Heart left ventricle (tissue), 16 donors: Measurements from ENCODE around the gene IL12RB2. TPM values are rescaled to one million over a fixed set of nuclear protein-coding genes. Genes with fewer than 3 reads are reported as not detected.

ENCODE experiments used
- ATAC-seq, 4 donors: fragments of 200-7000 bp; cut with Tn5 transposase; one replicate each; pipeline ENCODE4 v1.9.1; 2020 to 2022; ENCODE audit warnings: moderate library complexity in 4 of 4, mild to moderate bottlenecking in 3 of 4, moderate number of reproducible peaks in 1 of 4
- DNase-seq, 5 donors: peaks; one replicate each; pipeline ENCODE4 v3.0.0-alpha.2; 2020
- H3K27ac ChIP-seq, 12 donors: fragments of 200-600 bp; sonication (generic) in 4 of 12; one replicate each; pipeline versions ENCODE4 v1.5.0 to v1.8.0; 2016 to 2022; ENCODE audit warnings: mild to moderate bottlenecking in 2 of 12
- H3K27me3 ChIP-seq, 9 donors: fragments of 200-600 bp; sonication (generic) in 2 of 9; one replicate each; pipeline versions ENCODE4 v1.5.1 to v1.8.0; 2016 to 2022; ENCODE audit warnings: mild to moderate bottlenecking in 3 of 9
- H3K36me3 ChIP-seq, 9 donors: fragments of 200-600 bp; sonication (generic) in 2 of 9; one replicate each; pipeline versions ENCODE4 v1.5.0 to v1.8.0; 2018 to 2022; ENCODE audit warnings: mild to moderate bottlenecking in 2 of 9
- H3K4me1 ChIP-seq, 12 donors: fragments of 200-600 bp; sonication (generic) in 4 of 12; one replicate each; pipeline versions ENCODE4 v1.5.0 to v1.8.0; 2016 to 2022; ENCODE audit warnings: mild to moderate bottlenecking in 3 of 12
- H3K4me3 ChIP-seq, 12 donors: fragments of 200-600 bp; sonication (generic) in 4 of 12; one replicate each; pipeline versions ENCODE4 v1.5.0 to v1.8.0; 2017 to 2022; ENCODE audit warnings: mild to moderate bottlenecking in 9 of 12, moderate library complexity in 4 of 12
- H3K9me3 ChIP-seq, 12 donors: fragments of 200-600 bp; sonication (generic) in 4 of 12; one replicate each; pipeline versions ENCODE4 v1.5.0 to v1.8.0; 2016 to 2022; ENCODE audit warnings: mild to moderate bottlenecking in 1 of 12
- CTCF ChIP-seq, 12 donors: fragments of 200-600 bp; sonication (generic) in 4 of 12; IDR thresholded peaks; one replicate each; pipeline versions ENCODE4 v1.5.0 to v1.8.0; 2018 to 2022; ENCODE audit warnings: antibody characterized with exemption in 12 of 12, mild to moderate bottlenecking in 5 of 12
- POLR2A ChIP-seq, 2 donors: fragments of 450-650 bp; IDR thresholded peaks; one replicate each; pipeline ENCODE4 v1.6.1; 2017; ENCODE audit warnings: antibody characterized with exemption in 2 of 2, mild to moderate bottlenecking in 2 of 2, moderate library complexity in 2 of 2
- WGBS, 4 donors: extraction: QIAGEN DNeasy Blood & Tissue Kit in 2 of 4; methylation state at CpG; one replicate each; pipeline versions ENCODE4 v1.1.5 to v1.1.7; 2013 to 2018; 5-methylcytosine and 5-hydroxymethylcytosine counted together
- intact Hi-C, 10 donors: fragments of 100-400 bp; cut with DNase I; formaldehyde crosslinking; loops; one replicate each; pipeline versions ENCODE4 v1.11.1 to v1.14.2; 2022
- polyA plus RNA-seq, 2 donors: library from polyadenylated mRNA; stranded (reverse); fragments of 200-250 nt; gene quantifications; one replicate each; pipeline ENCODE4 v1.2.3, GENCODE V29; 2013
- total RNA-seq, 9 donors: library from RNA; depleted of rRNA in 2 of 9; stranded (reverse); fragments of >200 nt in 2 of 9; fragmentation: NEBNext Ultra II Directional in 3 of 9; extraction: Animal tissue kit (Norgen Biotek cat#: 25700) in 3 of 9; gene quantifications; one replicate each; pipeline versions ENCODE4 v1.1.0 to v1.2.4, GENCODE V29; 2016 to 2023
- donor health status: ischemic (EF 13 %, LVEDD 7.1; RV severe dilation, severe dysfunction).
- donor health status: healthy with polysubstance abuse.
- donor health status: DM: no; HTN: yes; CAD: no.
- donor health status: DM: no; HTN: no; CAD: no.
- donor health status: ischemic (EF 25% LVEDD 6.9; RV normal size, moderate dysfunction).
- donor health status: ischemic (EF 25% LVEDD 5.7; RV mildly dilated, moderate dysfunction).
- donor health status: healthy.
- donor health status: DM: yes; HTN: yes; CAD: no.
- donor health status: ischemic (EF 35%, LVEDD 5.7; RV mildly dilated, moderate dysfunction).
- donor health status: nonischemic (EF 11% LVEDD 7.7; RV severe dilation, severe dysfunction).
- donor health status: DM: yes; HTN: yes; CAD: no.
- donor health status: PGD.
- donor health status: ischemic (EF 29% LVEDD 5.4; RV normal size, mild dysfunction).
- donor health status: nonischemic (EF 23%, LVEDD 6.1; RV moderate dilation, normal function).

The IL12RB2 gene
- total and polyA plus RNA-seq, 11 donors, result 0.04 to 1.9 (median 0.36) TPM; not detected in 2

- intact Hi-C loops, result no loop called here
- Histone ChIP-seq H3K9me3 (no peaks in the 10 kb centered on the region), H3K4me3 (no peak overlapping the region), H3K36me3 (no peaks in the 10 kb centered on the region), H3K4me1 (no peaks in the 10 kb centered on the region), H3K27me3 (peaks cover 0 to 3% (median 0%) of the 10 kb centered on the region in 9 donors), H3K27ac (no peak overlapping the region)
- WGBS, 4 donors, result 45 to 59% (median 49%) methylated on average over 3 of the region's 3 CpGs
- DNase-seq (no peak), ATAC-seq (no peak)
- TF ChIP-seq POLR2A (IDR thresholded peaks at IDR 0.05) (no peak), CTCF (IDR thresholded peaks at IDR 0.05) (no peak)
Observed at GRCh38 chr1:67264899-67265298, 42.8 kb upstream of the IL12RB2 start.

- Histone ChIP-seq H3K36me3 (no peaks in the 10 kb centered on the region), H3K4me3 (no peak overlapping the region), H3K27ac (no peak overlapping the region), H3K27me3 (no peaks in the 10 kb centered on the region), H3K4me1 (no peaks in the 10 kb centered on the region), H3K9me3 (peaks cover 0 to 12% (median 0%) of the 10 kb centered on the region in 12 donors)
- no peak for TF ChIP-seq POLR2A (IDR thresholded peaks at IDR 0.05)
- TF ChIP-seq CTCF (IDR thresholded peaks at IDR 0.05), result no peak
- intact Hi-C loops, result no loop called here
- ATAC-seq (no peak), DNase-seq (no peak)
- 84 to 91% (median 88%) methylated on average over 3 of the region's 3 CpGs for WGBS, 4 donors
Observed at GRCh38 chr1:67269061-67269460, 38.6 kb upstream of the IL12RB2 start.

GRCh38 chr1:67270541-67270940 lies 37.1 kb upstream of the IL12RB2 start:
- no peaks in the 10 kb centered on the region for H3K36me3 ChIP-seq
- 87 to 93% (median 89%) methylated on average over 3 of the region's 3 CpGs for whole genome bisulfite sequencing, 4 donors
- H3K27me3 ChIP-seq, result no peaks in the 10 kb centered on the region
- intact Hi-C loops, result no loop called here
- peaks cover 0 to 12% (median 0%) of the 10 kb centered on the region in 12 donors for H3K9me3 ChIP-seq
- no peak overlapping the region for H3K27ac ChIP-seq
- no peaks in the 10 kb centered on the region for H3K4me1 ChIP-seq
- DNase-seq (no peak), ATAC-seq (no peak)
- TF ChIP-seq POLR2A (IDR thresholded peaks at IDR 0.05) (no peak), CTCF (IDR thresholded peaks at IDR 0.05) (no peak)
- H3K4me3 ChIP-seq, result no peak overlapping the region

- H3K4me3 ChIP-seq, result no peak overlapping the region
- no peaks in the 10 kb centered on the region for H3K27me3 ChIP-seq
- TF ChIP-seq CTCF (IDR thresholded peaks at IDR 0.05) (no peak), POLR2A (IDR thresholded peaks at IDR 0.05) (no peak)
- no peaks in the 10 kb centered on the region for H3K36me3 ChIP-seq
- H3K9me3 ChIP-seq, result peaks cover 0 to 13% (median 0%) of the 10 kb centered on the region in 12 donors
- DNase-seq (no peak), ATAC-seq (no peak)
- no peak overlapping the region for H3K27ac ChIP-seq
- no peaks in the 10 kb centered on the region for H3K4me1 ChIP-seq
- intact Hi-C loops, result no loop called here
- WGBS, 4 donors, result 83 to 92% (median 87%) methylated on average over 4 of the region's 4 CpGs
Observed at GRCh38 chr1:67273591-67273990, 34.1 kb upstream of the IL12RB2 start.
